Measurements from ENCODE around the gene PSTPIP1.
"Not testable (repeated sequence)": the region's sequence is repeated elsewhere in the genome, so short reads cannot be mapped to it uniquely, and the experiment has no call there.

The PSTPIP1 gene

GRCh38 chr15:76994971-76995945, at the start of gene PSTPIP1:
Gene PSTPIP1 (plus strand): TSS chr15:76995126. CDS start chr15:76995574, 448 bp downstream.
- DNase-seq (ENCODE audit: low read depth, low spot score), result no peak

- DNase-seq (ENCODE audit: low read depth, low spot score), result no peak
Measured at GRCh38 chr15:76945494-76946093, 49.3 kb upstream of the PSTPIP1 start.

GRCh38 chr15:76947454-76947853, 47.5 kb upstream of the PSTPIP1 start:
- no peak for DNase-seq (ENCODE audit: low read depth, low spot score)

GRCh38 chr15:76951220-76951619, 43.7 kb upstream of the PSTPIP1 start:
- no peak for DNase-seq (ENCODE audit: low read depth, low spot score)

GRCh38 chr15:76953913-76954312, 41.0 kb upstream of the PSTPIP1 start:
- no peak for DNase-seq (ENCODE audit: low read depth, low spot score)

GRCh38 chr15:76954744-76955143, 40.2 kb upstream of the PSTPIP1 start:
- DNase-seq (ENCODE audit: low read depth, low spot score), result no peak

- no peak for DNase-seq (ENCODE audit: low read depth, low spot score)
Measured at GRCh38 chr15:76961268-76962011, 33.5 kb upstream of the PSTPIP1 start.

GRCh38 chr15:76962337-76963013, 32.5 kb upstream of the PSTPIP1 start:
- DNase-seq (ENCODE audit: low read depth, low spot score), result no peak

GRCh38 chr15:76963596-76963995, 31.3 kb upstream of the PSTPIP1 start:
- peak; percentile 45 for DNase-seq (ENCODE audit: low read depth, low spot score)

GRCh38 chr15:76964157-76964556, 30.8 kb upstream of the PSTPIP1 start:
- DNase-seq (ENCODE audit: low read depth, low spot score), result no peak

- DNase-seq (ENCODE audit: low read depth, low spot score), result not testable (repeated sequence)
Measured at GRCh38 chr15:76966051-76966450, 28.9 kb upstream of the PSTPIP1 start.

- DNase-seq (ENCODE audit: low read depth, low spot score), result no peak
Measured at GRCh38 chr15:76967067-76967466, 27.9 kb upstream of the PSTPIP1 start.

GRCh38 chr15:76968306-76968705, 26.6 kb upstream of the PSTPIP1 start:
- no peak for DNase-seq (ENCODE audit: low read depth, low spot score)

GRCh38 chr15:76972389-76973361, 22.3 kb upstream of the PSTPIP1 start:
- DNase-seq (ENCODE audit: low read depth, low spot score), result no peak

- DNase-seq (ENCODE audit: low read depth, low spot score), result peak; percentile 82
Measured at GRCh38 chr15:76973362-76973743, 21.6 kb upstream of the PSTPIP1 start.

- no peak for DNase-seq (ENCODE audit: low read depth, low spot score)
Measured at GRCh38 chr15:76973906-76974305, 21.0 kb upstream of the PSTPIP1 start.

- no peak for DNase-seq (ENCODE audit: low read depth, low spot score)
Measured at GRCh38 chr15:76974456-76975036, 20.4 kb upstream of the PSTPIP1 start.

GRCh38 chr15:76976141-76976540, 18.8 kb upstream of the PSTPIP1 start:
- no peak for DNase-seq (ENCODE audit: low read depth, low spot score)

- DNase-seq (ENCODE audit: low read depth, low spot score), result no peak
Measured at GRCh38 chr15:76976572-76977270, 18.2 kb upstream of the PSTPIP1 start.
